NCI-H524 treated with DMSO at 0.1 percent for 48 hours (cell line): Measurements from ENCODE around the gene TUB.

Source experiments
- DNase-seq: peaks from one replicate; lab custom pipeline; 2025; lab: John Stamatoyannopoulos, UW

TUB gene

GRCh38 chr11:8047382-8047781, 33.6 kb upstream of the TUB start:
- no peak for DNase-seq

- DNase-seq = no peak
These were observed 31.9 kb upstream of the TUB start for GRCh38 chr11:8049084-8049483.

GRCh38 chr11:8055091-8055835, 25.7 kb upstream of the TUB start:
- DNase-seq = no peak

- DNase-seq = no peak
These were observed 25.0 kb upstream of the TUB start for GRCh38 chr11:8055836-8056526.

GRCh38 chr11:8056810-8057463, 24.1 kb upstream of the TUB start:
- DNase-seq = no peak

GRCh38 chr11:8058216-8058615, 22.8 kb upstream of the TUB start:
- no peak for DNase-seq

DNA sequence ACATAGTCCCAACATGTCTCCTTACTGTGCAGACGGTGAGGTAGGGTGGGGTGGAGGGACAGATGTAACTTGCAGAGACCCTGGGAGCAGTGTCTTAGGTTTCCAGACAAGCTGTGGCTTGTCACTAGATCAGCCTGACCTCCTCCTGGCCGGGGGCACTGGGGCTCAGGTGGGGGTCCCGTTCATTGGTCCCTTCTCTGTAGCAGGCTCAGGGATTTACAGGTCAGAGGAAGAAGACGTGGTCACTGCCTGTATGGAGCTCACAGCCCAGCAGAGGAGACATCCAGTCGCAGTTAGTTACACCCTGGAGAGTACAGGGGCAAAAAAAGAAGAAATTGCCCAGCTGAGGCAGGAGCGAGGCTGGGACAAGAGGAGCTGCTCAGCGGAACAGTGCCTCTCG, 22.0 kb upstream of the TUB start:
- no peak for DNase-seq

DNA sequence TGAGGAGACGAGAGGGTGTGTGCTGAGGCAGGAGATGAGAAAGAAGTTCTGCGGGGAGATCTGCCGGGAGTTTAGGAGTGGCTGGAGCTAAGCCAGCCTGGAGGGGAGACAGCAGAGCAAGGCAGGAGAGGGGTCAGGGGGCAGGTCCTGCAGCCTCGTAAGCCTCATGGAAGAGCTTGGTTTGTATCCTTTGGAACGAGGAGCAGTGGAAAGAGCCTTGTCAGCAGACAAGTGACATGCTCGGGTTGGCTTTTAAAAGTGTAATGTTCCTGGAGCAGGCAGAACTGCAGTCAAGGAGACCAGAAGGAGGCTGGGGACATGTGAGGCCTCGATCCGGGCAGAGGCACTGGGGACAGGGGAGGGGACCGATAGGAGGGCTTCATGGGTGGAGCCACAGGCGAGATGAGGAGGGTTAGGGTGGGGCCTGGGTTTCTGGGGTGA, 21.4 kb upstream of the TUB start:
- no peak for DNase-seq

DNA sequence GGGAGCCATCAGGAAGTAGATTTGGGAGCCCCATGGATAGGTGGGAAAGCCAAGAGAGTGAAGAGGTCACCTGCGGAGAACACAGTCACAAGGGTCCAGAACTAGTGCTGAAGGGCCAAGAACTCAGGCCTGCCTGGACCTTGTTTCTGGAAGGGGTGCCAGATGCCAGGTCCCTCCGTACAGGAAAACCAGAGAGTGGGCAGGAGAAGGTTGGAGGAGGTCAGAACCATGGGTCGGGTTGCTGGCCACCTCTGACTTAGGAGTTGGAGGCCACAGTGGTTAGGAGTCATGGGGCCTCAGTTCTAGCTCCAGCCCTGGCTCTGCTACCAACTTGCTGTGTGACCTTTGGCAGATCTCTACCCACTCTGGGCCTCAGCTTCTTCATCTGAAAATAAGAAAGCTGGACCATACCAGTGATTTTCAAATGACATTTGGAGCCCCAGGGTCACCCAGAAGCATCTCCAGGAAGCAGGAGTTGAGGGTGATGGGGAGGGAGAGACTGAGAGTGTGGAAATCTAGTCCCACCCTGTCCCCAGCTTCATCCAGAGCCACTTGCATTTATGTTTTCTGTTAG, 20.8 kb upstream of the TUB start:
- DNase-seq = no peak

DNA sequence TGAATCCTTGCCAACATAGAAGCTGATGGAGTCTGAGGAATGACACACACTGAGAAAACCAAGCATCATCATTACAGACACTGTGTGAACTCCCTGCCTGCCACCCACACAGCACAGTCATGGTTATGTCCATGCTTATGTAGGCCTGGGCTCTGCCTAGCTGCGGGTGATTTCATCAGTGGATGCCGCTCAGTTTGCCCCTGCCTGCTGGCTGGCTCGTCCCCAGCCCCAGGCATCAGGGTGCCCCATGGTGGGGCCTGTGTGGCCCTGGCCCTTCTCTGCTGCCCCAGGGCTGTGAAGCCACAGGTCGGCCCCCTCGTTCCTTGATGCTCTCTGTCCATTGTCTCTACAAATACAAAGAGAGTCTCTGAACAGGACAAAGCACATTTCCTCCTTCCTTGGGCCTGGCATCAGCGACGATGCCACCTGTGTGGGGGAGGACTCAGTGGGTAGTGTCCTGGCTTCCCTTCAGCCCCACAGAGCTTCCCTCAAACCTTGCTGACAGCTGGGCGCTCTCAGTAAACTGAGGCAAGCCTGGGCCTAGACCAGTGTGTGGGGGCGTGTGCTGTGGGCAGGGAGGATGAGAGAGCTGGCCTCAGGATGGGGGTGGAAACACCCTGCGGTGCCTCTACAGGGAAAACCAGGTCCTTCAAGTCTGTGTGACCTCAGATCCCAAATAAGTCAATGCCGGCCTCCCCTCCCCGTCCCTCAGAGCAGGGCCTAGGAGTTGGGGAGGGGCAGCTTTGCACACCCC, 20.0 kb upstream of the TUB start:
- DNase-seq = no peak

- no peak for DNase-seq
These were observed 19.2 kb upstream of the TUB start for GRCh38 chr11:8061555-8062428.

DNA sequence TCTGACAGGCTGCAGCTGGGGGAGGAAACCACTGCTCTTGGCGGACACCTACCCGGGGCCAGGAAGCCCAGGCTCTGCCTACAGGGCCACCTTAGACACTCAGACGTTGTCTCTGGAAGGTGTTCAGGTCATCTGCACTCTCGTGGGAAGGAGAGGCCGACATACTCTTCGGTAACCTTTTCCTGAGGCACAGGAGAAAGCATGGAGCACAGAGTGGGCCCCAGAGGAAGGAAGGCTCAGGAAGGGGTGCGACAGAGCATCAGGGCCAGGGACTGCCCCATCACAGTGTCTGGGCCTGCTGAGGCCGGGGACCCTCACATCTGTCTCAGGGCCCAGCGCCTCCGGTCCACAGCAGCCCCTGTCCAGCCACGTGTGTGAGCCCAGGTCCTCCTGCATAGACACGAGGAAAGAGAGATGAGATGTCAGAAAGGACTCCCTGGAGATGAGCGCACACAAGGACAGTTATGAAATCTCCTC, 18.2 kb upstream of the TUB start:
- no peak for DNase-seq

DNA sequence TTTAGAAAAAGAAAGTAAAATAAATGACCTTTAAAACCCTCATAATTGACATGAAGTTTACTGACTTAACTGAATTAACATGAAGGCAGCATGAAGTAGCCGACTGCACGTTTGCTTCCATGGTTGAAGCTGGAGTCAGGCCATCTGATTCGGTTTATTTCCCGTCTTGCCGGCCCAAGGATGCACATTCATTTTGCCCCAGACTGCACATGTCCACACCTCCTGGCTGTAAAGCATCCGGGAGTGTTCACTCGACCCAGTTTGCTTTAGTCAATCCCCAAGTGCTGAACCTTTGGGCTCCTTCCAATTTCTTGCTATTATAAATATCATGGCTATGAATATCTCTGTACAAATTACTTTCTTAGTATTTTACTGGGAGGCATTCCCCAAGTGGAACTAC, 17.7 kb upstream of the TUB start:
- DNase-seq = no peak

DNA sequence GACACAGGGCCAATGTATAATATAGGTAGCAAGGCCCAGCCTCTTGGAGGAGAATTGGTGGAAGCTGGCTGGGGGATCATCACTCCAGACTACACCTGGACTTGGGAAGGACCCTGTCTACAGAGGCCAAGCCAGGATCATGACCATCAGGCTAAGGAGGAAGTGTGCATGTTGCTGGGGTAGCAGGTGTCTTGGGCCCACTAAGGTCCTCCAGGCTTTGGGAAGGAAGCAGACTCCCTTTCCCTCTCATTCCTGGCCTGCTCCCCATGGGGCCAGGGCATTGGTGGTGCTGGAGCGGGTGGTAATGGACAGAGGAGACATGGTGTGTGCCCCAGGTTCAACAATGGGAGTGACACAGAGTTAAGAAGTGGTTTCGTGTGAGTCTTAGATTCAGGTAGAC, 16.0 kb upstream of the TUB start:
- no peak for DNase-seq

- DNase-seq = no peak
These were observed 14.7 kb upstream of the TUB start for GRCh38 chr11:8066036-8066910.

DNA sequence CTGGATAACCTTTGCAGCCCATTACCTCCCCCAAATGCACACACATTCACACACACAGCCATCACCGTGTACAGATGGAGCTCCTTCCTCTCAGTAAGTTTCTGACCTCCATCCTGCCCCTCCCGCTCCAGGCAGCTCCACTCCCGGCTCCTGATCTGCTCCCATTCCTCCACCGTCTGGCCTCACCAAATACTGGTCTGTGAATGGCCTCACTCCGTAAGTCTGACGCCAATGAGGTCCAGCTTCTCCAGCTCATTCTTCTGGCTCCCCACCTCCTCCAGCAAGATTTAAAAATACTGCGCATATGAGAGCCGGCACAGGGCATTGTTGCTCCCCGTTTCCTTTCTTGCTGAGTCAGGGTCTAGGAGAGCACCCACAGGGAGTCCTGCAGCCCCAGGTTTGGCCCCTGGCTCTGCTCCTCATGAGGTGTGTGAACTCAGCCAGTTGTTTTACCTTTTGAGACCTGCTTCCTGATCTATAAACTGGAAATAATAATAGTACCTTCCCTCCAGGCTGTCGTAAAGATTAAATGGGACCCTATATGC, 14.0 kb upstream of the TUB start:
- DNase-seq = no peak

- DNase-seq = no peak
These were observed 13.5 kb upstream of the TUB start for GRCh38 chr11:8067567-8067928.

DNA sequence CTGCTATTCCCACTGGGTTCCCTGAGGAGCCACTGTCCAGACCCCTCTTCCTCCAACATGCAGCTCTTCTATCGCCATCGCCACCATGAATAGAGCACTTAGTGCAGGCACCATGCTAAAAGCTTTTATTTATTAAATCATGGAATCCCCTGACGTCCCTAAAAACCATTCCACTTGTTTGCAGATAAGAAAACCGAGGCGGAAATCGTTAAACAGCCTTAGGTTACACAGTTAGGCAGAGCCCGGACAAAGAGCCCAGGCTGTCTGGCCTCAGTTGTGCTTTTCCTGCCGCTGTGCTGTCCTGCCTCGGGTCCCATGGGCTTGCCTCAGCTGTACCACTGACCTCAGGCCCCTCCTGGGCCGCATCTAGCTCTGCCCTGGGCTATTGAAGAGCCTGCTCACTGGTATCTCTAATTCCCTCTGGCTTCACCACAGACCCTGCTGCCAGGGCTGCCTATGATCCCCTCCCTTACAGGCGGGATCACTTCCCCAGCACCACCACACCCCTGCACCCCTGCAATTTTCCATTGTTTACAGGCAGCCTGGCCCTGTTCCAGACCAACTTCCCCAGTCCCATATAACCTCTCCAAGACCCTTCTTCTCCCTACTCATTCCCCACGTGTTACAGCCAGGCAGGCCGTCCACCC, 13.0 kb upstream of the TUB start:
- DNase-seq = no peak

DNA sequence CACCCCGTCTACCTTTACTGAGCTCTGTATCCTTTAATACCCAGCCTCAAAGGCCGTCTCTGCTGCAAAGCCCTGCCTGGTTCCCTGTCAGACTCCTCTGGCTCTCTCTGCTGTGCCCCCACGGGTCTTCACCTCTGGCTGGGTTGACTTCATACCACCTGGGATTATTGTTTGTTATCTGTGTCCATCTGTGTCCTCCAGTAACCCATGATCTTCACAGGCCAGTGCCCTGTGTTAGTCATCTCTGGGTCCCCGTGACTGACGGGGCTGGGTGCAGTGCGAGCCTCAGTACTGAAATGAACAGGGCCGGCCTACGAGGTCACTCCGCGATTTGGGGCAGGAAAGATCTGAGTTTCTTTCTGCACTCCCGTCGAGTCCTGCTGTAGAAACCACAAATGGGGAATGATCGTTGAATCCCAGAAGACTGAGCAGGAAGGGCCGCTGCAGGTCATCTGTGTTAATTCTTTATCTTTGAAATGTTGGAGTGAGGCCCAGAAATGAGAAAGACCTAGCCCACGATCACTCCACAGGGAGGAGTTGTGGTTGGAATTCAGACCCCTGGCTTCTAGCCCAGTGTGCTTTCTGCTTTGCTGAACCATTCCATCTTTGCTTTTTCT, 12.3 kb upstream of the TUB start:
- DNase-seq = no peak
